HG03103 (cell line): ENCODE data around the gene DISC1.
"Not testable (repeated sequence)": the region's sequence is repeated elsewhere in the genome, so short reads cannot be mapped to it uniquely, and the experiment has no call there.

Experiments
- ATAC-seq: cut with Tn5 transposase; IDR thresholded peaks from one replicate; pipeline ENCODE4 v1.9.1; 2021; ENCODE audit warnings: low read depth; ENCODE audit not compliant: unreplicated experiment

Gene DISC1

GRCh38 chr1:231938211-231938610 is 311.6 kb downstream of the DISC1 start:
- no peak for ATAC-seq

GRCh38 chr1:231938711-231939110 is 312.1 kb downstream of the DISC1 start:
- ATAC-seq: no peak

- no peak for ATAC-seq
Observed at GRCh38 chr1:231939118-231939517, 312.5 kb downstream of the DISC1 start.

GRCh38 chr1:231940116-231940515 is 313.5 kb downstream of the DISC1 start:
- ATAC-seq: no peak

GRCh38 chr1:231940701-231941100 is 314.1 kb downstream of the DISC1 start:
- no peak for ATAC-seq

- no peak for ATAC-seq
Observed at GRCh38 chr1:231943084-231943483, 316.5 kb downstream of the DISC1 start.

GRCh38 chr1:231948102-231948501 is 321.5 kb downstream of the DISC1 start:
- ATAC-seq: not testable (repeated sequence)

- ATAC-seq: no peak
Observed at GRCh38 chr1:231949277-231950091, 322.9 kb downstream of the DISC1 start.

GRCh38 chr1:231950331-231951128 is 323.9 kb downstream of the DISC1 start:
- no peak for ATAC-seq

- no peak for ATAC-seq
Observed at GRCh38 chr1:231951374-231951773, 324.8 kb downstream of the DISC1 start.

GRCh38 chr1:231952154-231952553 is 325.6 kb downstream of the DISC1 start:
- ATAC-seq: no peak

GRCh38 chr1:231953660-231954059 is 327.1 kb downstream of the DISC1 start:
- no peak for ATAC-seq

GRCh38 chr1:231954751-231955150 is 328.2 kb downstream of the DISC1 start:
- no peak for ATAC-seq

GRCh38 chr1:231957359-231957758 is 330.8 kb downstream of the DISC1 start:
- no peak for ATAC-seq

GRCh38 chr1:231958448-231958847 is 331.9 kb downstream of the DISC1 start:
- no peak for ATAC-seq

GRCh38 chr1:231959225-231959884 is 332.8 kb downstream of the DISC1 start:
- ATAC-seq: no peak

GRCh38 chr1:231961801-231962200 is 335.2 kb downstream of the DISC1 start:
- not testable (repeated sequence) for ATAC-seq

GRCh38 chr1:231962636-231963035 is 336.0 kb downstream of the DISC1 start:
- no peak for ATAC-seq

GRCh38 chr1:231964241-231964640 is 337.7 kb downstream of the DISC1 start:
- no peak for ATAC-seq

GRCh38 chr1:231964961-231965360 is 338.4 kb downstream of the DISC1 start:
- ATAC-seq: no peak

GRCh38 chr1:231965615-231966014 is 339.0 kb downstream of the DISC1 start:
- no peak for ATAC-seq
